Lung (tissue), 12 donors: ENCODE measurements around the gene PLPPR1. TPM values are rescaled to one million over a fixed set of nuclear protein-coding genes. Genes with fewer than 3 reads are reported as not detected.

Experiments used
- ATAC-seq: fragments of 200-7000 bp; cut with Tn5 transposase; one replicate; pipeline ENCODE4 v1.9.1; 2020; ENCODE audit warnings: moderate number of reproducible peaks; ENCODE audit not compliant: insufficient read depth, low FRiP score
- DNase-seq, 3 donors: peaks; one replicate each; pipeline ENCODE4 v3.0.0-alpha.2; 2013 to 2017
- H3K27ac ChIP-seq, 2 donors: one replicate each; pipeline ENCODE4 v1.5.1; 2013; ENCODE audit warnings: mild to moderate bottlenecking in 2 of 2, moderate library complexity in 2 of 2, control low read depth in 1 of 2, inconsistent platforms in 1 of 2, low read depth in 1 of 2, low read length in 1 of 2
- H3K27me3 ChIP-seq, 3 donors: one replicate each; pipeline ENCODE4 v1.5.1; 2013; ENCODE audit warnings: low read length in 2 of 3; ENCODE audit not compliant: control insufficient read depth in 3 of 3, insufficient read depth in 3 of 3
- H3K36me3 ChIP-seq, 4 donors: one replicate each; pipeline ENCODE4 v1.5.1; 2013; ENCODE audit warnings: low read length in 4 of 4, mild to moderate bottlenecking in 1 of 4, moderate library complexity in 1 of 4; ENCODE audit not compliant: control insufficient read depth in 4 of 4, insufficient read depth in 4 of 4
- H3K4me1 ChIP-seq, 5 donors: one replicate each; pipeline ENCODE4 v1.5.1; 2013; ENCODE audit warnings: low read length in 5 of 5, mild to moderate bottlenecking in 2 of 5, moderate library complexity in 1 of 5; ENCODE audit not compliant: control insufficient read depth in 5 of 5, insufficient read depth in 5 of 5
- H3K4me3 ChIP-seq: one replicate; pipeline ENCODE4 v1.5.1; 2013; ENCODE audit warnings: mild to moderate bottlenecking, control low read depth, moderate library complexity
- H3K9ac ChIP-seq, 2 donors: one replicate each; pipeline ENCODE4 v1.5.1; 2013; ENCODE audit warnings: low read length in 2 of 2, control low read depth in 1 of 2; ENCODE audit not compliant: insufficient read depth in 1 of 2
- H3K9me3 ChIP-seq, 4 donors: one replicate each; pipeline ENCODE4 v1.5.1; 2013; ENCODE audit warnings: low read length in 3 of 4, mild to moderate bottlenecking in 1 of 4, moderate library complexity in 1 of 4; ENCODE audit not compliant: control insufficient read depth in 4 of 4, insufficient read depth in 3 of 4
- WGBS, 2 donors: extraction: QIAGEN DNeasy Blood & Tissue Kit; methylation state at CpG; one replicate each; pipeline ENCODE4 v1.1.7; 2013; 5-methylcytosine and 5-hydroxymethylcytosine counted together
- polyA plus RNA-seq, 2 donors: library from polyadenylated mRNA; stranded (reverse); fragments of 200-250 nt; gene quantifications; one replicate each; pipeline ENCODE4 v1.2.1, GENCODE V29; 2013
- total RNA-seq, 2 donors: library from RNA; depleted of rRNA in 1 of 2; stranded (reverse); fragments of >200 nt in 1 of 2; gene quantifications; one replicate each; pipeline ENCODE4 v1.2.1, GENCODE V29; 2014 to 2021
- TF ChIP-seq, protein P1 (sequence below): IDR thresholded peaks from 2 replicates; pipeline ENCODE4 v1.5.1; 2012; ENCODE audit warnings: mild to moderate bottlenecking; ENCODE audit errors: control extremely low read depth, extremely low read depth
- donor health status: control.
- donor health status: control.
- donor health status: Bipolar disorder and iron deficiency.
- donor health status: healthy.
- donor health status: DM: yes; HTN: yes; CAD: no.

PLPPR1 gene
- total and polyA plus RNA-seq, 4 donors = 0.91 to 8.4 (median 3.7) TPM

DNA sequence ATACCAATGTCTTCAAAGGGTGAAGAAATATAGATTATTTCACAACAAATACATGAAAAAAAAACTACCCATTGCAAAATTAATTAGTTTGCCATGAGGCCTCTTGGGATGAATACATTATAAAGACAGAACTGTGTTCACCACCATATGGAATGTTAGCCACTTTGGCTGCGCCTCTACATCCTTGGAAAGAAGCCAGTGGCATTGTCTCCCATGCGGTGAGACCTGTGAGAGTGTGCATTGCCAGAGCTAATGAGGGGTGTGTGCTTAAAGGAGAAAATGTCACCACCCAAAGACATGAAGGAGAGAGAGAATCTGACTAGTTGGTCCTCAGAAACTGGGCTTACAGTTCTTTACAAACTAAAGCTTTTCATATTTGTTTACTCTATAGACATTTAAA is 110.6 kb downstream of the PLPPR1 start:
- no peak for DNase-seq
- no peak for ATAC-seq
- H3K4me1 ChIP-seq = no peaks in the 10 kb centered on the region
- no peak overlapping the region for H3K4me3 ChIP-seq
- H3K9me3 ChIP-seq = no peaks in the 10 kb centered on the region
- 74 to 88% methylated on average over 2 of the region's 2 CpGs for WGBS, 2 donors
- no peaks in the 10 kb centered on the region for H3K27me3 ChIP-seq
- no peak overlapping the region for H3K9ac ChIP-seq
- TF ChIP-seq, protein P1, sequence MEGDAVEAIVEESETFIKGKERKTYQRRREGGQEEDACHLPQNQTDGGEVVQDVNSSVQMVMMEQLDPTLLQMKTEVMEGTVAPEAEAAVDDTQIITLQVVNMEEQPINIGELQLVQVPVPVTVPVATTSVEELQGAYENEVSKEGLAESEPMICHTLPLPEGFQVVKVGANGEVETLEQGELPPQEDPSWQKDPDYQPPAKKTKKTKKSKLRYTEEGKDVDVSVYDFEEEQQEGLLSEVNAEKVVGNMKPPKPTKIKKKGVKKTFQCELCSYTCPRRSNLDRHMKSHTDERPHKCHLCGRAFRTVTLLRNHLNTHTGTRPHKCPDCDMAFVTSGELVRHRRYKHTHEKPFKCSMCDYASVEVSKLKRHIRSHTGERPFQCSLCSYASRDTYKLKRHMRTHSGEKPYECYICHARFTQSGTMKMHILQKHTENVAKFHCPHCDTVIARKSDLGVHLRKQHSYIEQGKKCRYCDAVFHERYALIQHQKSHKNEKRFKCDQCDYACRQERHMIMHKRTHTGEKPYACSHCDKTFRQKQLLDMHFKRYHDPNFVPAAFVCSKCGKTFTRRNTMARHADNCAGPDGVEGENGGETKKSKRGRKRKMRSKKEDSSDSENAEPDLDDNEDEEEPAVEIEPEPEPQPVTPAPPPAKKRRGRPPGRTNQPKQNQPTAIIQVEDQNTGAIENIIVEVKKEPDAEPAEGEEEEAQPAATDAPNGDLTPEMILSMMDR = no peak
- H3K27ac ChIP-seq = no peak overlapping the region
- no peaks in the 10 kb centered on the region for H3K36me3 ChIP-seq

DNA sequence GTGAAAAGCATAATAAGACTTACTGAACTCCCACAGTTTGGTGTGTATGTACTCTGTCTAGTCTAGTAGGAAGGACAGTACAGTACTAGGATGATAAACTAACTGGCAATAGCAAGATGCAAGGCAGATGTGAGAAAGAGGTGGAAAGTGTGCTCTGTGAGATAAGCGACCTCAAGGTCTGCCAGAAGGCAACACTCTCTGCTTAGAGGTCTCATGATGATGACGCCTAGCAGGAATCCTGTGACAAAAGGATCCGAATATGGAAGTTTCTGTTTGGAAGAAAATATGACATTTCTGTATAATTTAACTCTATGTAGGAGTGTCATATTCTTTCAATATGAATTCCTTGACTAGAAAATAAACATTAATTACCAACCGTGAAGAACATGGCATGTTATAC is 112.2 kb downstream of the PLPPR1 start:
- Histone ChIP-seq H3K4me1 (no peaks in the 10 kb centered on the region), H3K27me3 (no peaks in the 10 kb centered on the region), H3K9ac (no peak overlapping the region), H3K36me3 (no peaks in the 10 kb centered on the region), H3K27ac (no peak overlapping the region), H3K4me3 (no peak overlapping the region), H3K9me3 (no peaks in the 10 kb centered on the region)
- TF ChIP-seq, protein P1 = no peak
- WGBS, 2 donors = 69 to 75% methylated on average over 4 of the region's 4 CpGs
- DNase-seq (no peak), ATAC-seq (no peak)

DNA sequence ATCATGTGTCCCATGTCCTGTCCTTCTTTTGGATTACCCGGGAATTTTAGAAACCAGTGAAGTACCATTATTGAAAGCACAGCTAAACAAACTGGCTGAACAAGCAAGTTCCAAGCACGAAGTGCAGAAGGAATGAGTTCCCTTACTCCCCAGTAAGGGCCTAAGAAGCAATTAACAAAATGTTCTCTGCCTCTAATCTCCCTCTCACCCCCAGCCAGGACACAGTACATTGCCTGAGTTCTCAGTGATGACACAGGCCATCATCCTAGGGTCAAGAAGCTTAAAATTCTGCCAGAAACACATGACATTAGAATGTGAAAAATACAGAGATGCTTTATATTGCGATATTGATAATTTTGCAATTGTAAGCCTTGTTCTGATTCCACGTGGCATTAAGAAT is 118.0 kb downstream of the PLPPR1 start:
- H3K36me3 ChIP-seq = no peaks in the 10 kb centered on the region
- WGBS, 2 donors = 70 to 79% methylated on average over 4 of the region's 4 CpGs
- no peak overlapping the region for H3K4me3 ChIP-seq
- H3K4me1 ChIP-seq = no peaks in the 10 kb centered on the region
- no peak overlapping the region for H3K9ac ChIP-seq
- TF ChIP-seq, protein P1 = no peak
- H3K27ac ChIP-seq = no peak overlapping the region
- H3K9me3 ChIP-seq = no peaks in the 10 kb centered on the region
- DNase-seq (no peak), ATAC-seq (no peak)
- H3K27me3 ChIP-seq = no peaks in the 10 kb centered on the region

DNA sequence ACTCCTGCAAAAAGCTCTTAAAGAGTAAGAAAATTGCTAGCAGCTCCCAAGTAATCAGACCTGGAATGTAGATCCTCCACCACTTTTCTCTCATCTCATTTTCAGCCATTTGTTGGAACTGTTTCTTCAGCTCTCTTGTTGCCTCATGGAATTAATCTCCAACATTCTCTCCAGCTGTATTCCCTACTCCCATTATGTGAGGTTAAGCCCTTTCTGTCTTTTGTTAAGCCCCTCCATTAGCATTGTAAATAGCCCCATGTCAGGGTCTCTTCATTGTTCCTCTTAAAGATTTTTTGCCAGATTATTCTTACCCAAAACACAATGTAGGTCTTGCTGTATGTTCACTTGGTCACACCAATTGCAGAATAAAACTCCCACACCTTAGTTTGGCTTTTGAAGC is 119.8 kb downstream of the PLPPR1 start:
- H3K4me3 ChIP-seq = no peak overlapping the region
- no peaks in the 10 kb centered on the region for H3K4me1 ChIP-seq
- ATAC-seq (no peak), DNase-seq (no peak)
- H3K9me3 ChIP-seq = no peaks in the 10 kb centered on the region
- no peaks in the 10 kb centered on the region for H3K36me3 ChIP-seq
- H3K9ac ChIP-seq = no peak overlapping the region
- H3K27ac ChIP-seq = no peak overlapping the region
- TF ChIP-seq, protein P1 = no peak
- no peaks in the 10 kb centered on the region for H3K27me3 ChIP-seq
